ENCODE results near the gene RING1.
A peak's percentile ranks its signal among the peaks of the same experiment; 100 is the strongest.

DNA sequence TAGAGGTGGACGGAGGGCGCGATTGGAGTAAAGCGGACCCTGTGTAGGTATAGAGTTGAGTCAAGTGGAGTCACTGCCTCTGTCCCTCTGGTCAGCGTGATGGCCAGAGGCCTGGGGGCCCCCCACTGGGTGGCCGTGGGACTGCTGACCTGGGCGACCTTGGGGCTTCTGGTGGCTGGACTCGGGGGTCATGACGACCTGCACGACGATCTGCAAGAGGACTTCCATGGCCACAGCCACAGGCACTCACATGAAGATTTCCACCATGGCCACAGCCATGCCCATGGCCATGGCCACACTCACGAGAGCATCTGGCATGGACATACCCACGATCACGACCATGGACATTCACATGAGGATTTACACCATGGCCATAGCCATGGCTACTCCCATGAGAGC is 7.2 kb upstream of the RING1 start:
- TF ChIP-seq, protein P1, sequence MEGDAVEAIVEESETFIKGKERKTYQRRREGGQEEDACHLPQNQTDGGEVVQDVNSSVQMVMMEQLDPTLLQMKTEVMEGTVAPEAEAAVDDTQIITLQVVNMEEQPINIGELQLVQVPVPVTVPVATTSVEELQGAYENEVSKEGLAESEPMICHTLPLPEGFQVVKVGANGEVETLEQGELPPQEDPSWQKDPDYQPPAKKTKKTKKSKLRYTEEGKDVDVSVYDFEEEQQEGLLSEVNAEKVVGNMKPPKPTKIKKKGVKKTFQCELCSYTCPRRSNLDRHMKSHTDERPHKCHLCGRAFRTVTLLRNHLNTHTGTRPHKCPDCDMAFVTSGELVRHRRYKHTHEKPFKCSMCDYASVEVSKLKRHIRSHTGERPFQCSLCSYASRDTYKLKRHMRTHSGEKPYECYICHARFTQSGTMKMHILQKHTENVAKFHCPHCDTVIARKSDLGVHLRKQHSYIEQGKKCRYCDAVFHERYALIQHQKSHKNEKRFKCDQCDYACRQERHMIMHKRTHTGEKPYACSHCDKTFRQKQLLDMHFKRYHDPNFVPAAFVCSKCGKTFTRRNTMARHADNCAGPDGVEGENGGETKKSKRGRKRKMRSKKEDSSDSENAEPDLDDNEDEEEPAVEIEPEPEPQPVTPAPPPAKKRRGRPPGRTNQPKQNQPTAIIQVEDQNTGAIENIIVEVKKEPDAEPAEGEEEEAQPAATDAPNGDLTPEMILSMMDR (conservative IDR thresholded peaks at IDR 0.05; ENCODE audit: low read length): 0 out of 2 replicates have a peak, but pooled peaks have one; percentile 16
- no peak for TF ChIP-seq EZH2phosphoT487 (IDR thresholded peaks at IDR 0.05; ENCODE audit: borderline replicate concordance, low read depth, low read length)
